Brain pericyte (primary cell): Measurements from ENCODE around the gene ZYG11B.
"Not testable (repeated sequence)": the region's sequence is repeated elsewhere in the genome, so short reads cannot be mapped to it uniquely, and the experiment has no call there.

Experiments
- DNase-seq: peaks from one replicate; pipeline ENCODE4 v3.0.0-alpha.2; 2012; ENCODE audit warnings: low read depth, low spot score

ZYG11B gene

DNA sequence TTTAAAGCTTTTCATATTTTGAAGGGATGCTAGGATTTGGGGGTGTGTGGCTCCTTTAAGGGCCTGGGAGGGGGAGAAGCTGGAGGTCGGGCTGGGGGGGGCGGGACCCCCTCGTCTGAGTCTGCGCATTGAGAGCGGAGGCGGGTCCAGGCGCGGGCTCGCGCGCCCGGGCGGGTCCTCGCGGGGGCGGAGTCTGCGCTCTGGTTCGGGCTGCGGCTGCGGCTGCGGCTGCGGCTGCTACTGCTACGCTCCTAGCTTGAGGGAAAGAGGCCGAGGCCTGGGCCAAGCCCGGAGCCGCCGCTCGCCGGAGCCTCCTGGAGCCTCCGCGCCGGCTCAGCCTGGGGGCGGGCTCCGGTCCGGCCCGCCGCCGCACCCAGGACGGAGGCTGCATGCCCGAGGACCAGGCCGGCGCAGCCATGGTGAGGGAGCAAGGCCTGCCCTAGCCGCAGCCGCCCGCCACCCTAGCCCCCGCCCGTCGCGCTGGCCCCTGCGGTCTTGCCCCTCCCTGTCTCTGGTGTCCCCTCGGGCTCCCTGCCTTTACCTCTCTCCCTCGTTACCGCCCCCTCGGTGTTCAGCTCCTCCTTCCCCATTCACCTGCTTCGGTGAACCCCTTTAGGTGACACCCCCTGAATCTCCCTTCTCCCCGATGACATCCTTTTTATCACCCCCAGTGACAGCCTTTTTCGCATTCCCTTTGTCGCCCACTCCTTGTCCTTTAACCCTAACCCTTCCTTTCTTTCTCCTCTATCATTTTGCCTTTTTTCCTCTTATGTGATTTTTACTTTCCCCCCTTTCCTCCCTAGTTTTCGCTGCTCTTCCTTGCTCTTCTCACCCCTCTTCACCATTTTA lies at the start of gene ZYG11B:
ZYG11B (plus strand) TSS at position 189 of the 849 bp plus-strand sequence; CDS start at position 390, 201 bp downstream.
- DNase-seq, result peak; percentile 11

DNA sequence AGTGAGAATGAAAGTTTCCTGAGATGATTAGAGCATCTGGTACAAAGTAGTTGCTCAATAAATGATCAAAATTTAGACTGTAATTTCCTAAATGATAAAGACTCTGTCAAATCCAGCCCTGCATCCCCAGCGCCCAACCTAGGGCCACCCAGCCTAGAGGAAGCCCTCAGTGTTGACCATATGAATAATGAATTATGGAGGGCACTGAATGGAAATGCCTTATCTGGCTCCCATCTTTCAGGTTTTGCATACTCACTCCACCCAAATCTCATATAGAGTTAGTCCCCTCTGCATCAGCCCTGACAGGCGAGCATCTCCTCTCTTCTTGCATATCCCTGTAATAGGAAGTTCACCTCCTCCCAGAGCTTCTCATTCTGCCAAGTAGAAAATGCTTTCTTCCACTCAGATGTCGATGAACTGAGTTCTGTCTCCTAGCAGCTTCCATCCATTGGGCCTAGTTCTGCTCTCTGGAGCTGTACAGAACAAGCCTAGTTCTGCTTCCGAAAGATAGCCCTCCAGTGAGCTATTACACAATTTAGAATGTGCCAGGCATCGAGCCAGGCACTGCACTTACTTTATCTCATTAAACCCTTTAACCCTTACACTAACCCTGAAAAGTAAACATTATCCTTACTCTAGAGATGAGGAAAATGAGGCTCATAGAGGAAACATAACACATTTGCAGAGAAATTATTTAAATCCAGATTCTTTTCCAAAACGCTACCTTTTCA lies 49.0 kb upstream of the ZYG11B start:
- DNase-seq, result no peak

DNA sequence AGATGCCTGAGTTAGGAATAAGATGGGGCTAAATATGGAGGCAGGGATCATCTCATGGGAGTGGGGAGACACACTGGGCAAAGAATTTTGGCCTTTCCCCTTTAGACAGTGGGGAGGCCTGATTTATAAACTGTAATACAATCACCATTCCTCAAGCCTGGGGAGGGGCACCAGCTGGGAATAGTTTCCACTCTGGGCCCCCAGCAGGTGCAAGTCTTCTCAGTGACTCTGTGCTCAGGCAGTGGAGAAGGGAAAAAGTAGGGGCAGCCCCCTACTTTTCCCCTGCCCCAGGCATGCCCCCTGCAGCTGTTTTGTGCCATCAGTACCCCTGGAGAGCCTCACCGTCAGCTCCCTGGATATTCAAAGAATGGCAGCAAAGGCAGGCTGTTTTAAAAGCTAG lies 47.2 kb upstream of the ZYG11B start:
- DNase-seq, result no peak

DNA sequence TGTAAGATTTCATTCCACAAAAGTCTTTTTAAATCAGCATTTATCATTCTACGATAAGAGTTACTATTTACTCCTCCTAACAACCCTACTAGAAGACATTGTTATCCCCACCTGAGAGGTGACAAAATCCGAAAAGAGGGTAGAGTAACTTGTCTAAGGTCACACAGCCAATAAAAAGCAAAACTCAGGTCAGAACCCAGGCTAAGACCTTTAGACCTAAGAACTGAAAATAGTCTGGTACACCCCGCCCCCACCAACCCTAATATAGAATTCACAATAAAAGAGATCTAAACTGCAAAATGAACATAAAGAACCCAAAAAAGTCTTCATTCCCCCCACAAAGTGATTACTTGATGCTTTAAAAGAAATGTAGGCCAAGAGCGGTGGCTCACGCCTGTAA lies 46.8 kb upstream of the ZYG11B start:
- no peak for DNase-seq

DNA sequence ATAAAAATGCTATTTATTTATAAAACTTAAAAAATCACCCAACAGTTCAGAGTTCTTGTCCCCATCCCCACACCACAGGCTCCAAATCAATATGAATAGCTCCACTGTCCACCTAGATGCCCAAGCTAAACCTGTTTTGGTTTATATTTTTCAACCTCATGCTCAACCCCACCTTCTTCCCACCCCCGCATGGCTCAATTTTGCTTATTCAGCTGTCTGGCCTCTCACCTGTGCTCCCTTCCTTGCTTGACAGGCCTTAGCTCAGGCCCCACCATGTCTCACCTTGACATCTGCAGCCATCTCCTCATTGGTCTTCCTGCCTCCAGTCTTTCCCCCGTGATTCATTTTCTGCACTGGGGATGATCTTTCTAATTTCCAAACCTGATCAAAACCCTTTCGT lies 45.9 kb upstream of the ZYG11B start:
- no peak for DNase-seq

DNA sequence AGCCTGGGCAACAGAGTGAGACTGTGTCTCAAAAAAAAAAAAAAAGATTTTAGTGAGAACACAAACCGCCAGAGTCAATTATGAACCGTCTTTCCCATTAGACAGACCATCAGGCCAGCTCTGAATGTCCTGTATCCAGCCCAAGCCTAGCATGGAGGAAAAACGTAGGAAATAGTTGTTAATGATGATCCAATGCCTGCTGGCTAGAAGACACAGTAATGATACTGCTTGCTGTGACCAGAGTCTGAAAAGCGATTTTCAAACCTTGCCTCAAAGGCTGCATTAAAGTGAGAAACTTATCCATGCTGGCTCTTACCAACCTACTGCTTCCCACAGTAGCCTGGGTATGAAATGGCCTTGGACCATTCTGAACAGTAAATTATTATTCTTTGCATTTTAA lies 45.1 kb upstream of the ZYG11B start:
- no peak for DNase-seq

DNA sequence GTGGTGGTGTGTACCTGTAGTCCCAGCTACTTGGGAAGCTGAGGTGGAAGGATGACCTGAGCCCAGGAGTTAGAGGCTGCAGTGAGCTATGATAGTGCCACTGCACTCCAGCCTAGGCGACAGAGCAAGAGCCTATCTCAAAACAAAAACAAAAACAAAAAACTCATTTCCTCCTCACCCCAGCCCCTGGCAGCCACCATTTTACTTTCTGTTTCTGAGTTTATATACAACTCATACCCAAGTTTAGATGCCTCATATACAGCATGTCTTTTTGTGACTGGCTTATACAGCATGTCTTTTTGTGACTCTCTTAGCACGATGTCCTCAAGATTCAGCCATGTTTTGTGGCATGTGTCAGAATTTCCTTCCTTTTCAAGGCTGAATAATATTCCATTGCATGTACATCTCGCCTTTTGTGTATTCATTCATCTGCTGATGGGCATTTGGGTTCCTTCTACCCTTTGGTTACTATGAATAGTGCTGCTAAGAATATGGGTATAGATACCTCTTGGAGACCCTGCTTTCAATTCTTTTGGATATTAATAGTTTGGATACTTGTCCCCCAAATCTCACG lies 42.8 kb upstream of the ZYG11B start:
- DNase-seq, result no peak

DNA sequence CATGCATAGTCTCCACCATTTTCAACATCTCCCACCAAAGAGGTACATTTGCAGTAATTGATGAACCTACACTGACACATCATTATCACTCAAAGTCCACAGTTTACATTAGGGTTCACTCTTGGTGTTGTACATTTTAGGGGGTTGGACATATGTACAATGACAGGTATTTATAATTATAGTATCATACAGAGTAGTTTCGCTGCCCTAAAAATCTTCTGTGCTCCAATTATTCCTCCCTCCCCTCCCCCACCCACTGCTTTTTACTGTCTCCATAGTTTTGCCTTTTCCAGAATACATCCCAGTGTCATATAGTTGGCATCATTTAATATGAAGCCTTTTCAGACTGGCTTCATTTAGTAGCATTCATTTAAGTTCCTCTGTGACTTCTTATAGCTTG lies 41.7 kb upstream of the ZYG11B start:
- DNase-seq, result no peak

DNA sequence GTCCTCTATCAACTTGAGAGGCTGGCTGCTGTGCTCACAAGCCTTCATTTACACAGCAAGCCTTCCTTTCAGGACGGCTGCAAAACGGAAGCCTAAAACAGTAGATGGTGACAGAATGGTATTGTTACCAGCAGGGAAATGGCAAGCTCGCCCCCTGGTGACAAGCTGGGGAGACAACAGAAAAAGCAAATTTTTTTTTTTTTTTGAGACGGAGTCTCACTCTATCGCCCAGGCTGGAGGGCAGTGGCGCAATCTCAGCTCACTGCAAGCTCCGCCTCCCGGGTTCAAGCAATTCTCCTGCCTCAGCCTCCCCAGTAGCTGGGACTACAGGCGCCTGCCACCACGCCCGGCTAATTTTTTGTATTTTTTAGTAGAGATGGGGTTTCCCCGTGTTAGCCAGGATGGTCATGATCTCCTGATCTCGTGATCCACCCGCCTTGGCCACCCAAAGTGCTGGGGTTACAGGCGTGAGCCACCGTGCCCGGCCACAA lies 39.9 kb upstream of the ZYG11B start:
- not testable (repeated sequence) for DNase-seq

DNA sequence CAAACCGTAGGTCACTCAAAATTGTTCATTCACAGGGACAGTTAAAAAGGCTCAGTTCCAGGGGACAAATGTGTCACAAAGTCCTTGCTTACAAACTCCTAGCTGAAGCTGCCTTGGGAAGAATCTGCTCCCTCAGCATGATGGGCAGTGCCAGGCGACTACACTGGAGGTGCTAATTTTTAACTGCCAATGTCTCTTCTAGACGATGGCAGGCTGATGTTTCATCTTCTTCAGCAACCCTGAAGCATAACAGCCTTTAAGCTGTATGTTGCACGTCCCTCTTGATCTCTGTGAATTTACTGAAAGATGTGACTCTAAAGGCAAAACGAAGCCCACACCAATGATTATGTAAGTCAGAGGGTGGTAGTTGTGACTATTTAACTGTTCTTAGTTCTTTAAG lies 39.4 kb upstream of the ZYG11B start:
- no peak for DNase-seq

DNA sequence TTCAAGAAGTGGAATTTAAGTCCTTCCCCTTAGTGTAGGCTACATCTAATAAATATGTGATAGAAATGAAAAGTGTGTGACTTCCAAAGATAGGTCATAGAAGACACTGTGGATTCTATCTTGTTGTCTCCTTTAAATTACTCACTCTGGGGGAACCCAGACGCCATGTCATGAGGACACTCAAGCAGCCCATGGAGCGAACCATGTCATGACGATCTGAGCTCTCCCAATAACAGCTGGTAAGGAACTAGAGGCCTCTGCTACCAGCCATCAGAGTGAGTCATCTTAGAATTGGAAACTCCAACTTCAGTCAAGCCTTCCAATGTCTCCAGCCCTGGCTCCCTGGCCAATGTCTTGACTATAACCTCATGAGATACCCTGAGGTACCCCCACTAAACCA lies 34.4 kb upstream of the ZYG11B start:
- no peak for DNase-seq

DNA sequence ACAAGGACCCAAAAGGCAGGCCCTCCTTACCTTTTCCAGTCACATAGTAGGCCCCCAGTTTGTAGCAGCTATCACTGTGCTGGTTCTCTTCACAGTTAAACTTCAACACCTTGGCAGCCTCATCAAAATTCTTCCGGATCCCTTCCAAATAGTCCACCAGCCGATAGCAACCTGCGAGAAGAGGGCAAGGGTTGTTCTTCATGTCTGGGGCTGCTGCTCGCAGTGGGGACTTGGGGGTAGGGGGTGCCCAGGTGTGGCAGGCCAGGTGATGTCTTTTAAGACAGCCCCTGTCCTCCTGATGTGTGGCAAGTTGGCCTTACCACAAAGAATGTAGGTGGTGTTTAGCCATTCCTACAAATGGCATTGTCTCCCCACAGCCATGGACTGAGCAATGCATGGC lies 33.6 kb upstream of the ZYG11B start:
- DNase-seq, result no peak

DNA sequence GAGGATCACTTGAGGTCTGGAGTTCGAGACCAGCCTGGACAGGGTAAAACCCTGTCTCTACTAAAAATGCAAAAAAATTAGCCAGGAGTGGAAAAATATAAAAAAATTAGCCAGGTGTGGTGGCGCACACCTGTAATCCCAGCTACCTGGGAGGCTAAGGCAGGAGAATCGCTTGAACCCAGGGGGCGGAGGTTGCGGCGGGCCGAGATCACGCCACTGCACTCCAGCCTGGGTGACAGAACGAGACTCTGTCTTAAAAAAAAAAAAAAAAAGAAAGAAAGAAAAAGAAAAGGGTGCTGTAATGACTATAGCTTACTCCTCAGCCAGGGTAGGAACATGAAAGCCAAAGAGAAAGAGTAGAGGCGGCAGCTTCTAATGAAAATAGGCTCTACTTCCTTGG lies 32.9 kb upstream of the ZYG11B start:
- DNase-seq, result not testable (repeated sequence)

DNA sequence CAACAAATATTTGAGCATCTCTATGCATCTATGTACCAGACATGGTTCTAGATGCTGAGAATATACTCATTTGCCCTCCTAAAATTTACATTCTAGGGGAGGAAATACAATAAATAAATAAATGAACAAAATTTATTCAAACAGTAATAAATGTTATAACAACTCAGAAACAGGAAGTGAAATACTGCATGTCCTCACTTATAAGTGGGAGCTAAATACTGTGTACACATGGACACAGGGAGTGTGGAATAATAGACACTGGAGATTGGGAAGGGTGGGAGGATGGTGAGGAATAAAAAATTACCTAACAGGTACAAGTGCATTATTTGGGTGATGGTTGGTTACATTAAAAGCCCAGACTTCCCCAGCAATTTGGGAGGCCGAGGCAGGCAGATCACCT lies 32.4 kb upstream of the ZYG11B start:
- DNase-seq, result no peak

DNA sequence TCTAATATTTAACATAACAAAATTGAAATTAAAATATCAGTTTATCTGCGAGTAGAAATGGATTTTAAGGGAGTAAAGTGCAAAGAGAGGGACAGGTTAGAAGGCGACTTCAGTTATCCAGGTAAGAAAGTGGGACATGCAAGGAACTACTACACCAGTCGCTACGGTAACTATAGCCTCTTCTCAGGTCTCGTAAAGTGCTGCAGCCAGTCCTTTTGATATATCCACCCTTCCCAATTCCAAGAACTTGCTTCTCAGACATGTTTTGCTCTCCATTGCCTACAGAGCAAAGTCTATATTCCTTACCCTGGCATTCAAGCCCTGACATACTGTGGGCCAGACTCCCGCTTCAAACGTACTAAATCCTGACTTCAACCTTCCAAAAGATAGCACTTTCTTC lies 30.6 kb upstream of the ZYG11B start:
- no peak for DNase-seq

DNA sequence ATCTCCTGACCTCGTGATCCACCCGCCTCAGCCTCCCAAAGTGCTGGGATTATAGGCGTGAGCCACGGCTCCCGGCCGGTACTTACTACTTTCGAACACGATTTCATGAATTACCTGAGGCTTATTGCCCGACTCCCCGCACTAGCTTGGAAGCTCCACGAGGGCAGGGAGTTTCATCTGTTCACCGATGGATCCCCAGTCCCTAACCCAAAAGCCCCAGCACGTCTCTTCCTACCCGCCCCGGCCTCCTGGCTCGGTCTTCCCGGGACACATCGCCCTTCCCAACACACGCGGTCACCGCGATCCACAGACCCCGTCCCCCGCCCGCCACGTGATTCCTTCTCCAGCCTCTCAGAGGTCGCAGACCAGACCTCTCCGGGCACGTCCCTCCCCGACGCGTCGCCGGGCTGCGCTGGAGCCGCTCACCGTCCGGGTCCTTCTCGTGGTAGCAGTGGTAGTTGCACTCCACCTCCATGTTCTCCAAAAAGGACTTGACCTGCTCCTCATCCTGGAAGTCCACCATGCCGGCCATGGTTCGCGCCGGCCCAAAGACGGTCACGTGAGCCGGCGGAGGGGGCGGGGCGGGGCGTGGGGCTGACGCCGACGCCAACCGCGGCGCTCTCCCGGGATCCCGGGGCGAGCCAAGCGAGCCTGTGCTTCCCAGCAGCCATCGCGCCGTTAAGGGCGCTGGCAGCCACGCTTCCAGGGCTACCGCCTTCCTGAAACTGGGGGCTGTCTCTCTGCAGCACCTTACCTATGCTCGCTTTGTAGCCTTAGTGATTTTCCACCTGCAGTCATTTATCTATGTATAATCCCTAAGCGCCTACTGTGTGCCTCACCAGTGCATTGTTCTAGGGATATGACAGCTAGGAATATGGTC lies 28.2 kb upstream of the ZYG11B start, which contains the start of gene COA7:
COA7 (minus strand) TSS at position 553 of the 880 bp plus-strand sequence; CDS start at position 532, 21 bp downstream.
- peak; percentile 46 for DNase-seq

DNA sequence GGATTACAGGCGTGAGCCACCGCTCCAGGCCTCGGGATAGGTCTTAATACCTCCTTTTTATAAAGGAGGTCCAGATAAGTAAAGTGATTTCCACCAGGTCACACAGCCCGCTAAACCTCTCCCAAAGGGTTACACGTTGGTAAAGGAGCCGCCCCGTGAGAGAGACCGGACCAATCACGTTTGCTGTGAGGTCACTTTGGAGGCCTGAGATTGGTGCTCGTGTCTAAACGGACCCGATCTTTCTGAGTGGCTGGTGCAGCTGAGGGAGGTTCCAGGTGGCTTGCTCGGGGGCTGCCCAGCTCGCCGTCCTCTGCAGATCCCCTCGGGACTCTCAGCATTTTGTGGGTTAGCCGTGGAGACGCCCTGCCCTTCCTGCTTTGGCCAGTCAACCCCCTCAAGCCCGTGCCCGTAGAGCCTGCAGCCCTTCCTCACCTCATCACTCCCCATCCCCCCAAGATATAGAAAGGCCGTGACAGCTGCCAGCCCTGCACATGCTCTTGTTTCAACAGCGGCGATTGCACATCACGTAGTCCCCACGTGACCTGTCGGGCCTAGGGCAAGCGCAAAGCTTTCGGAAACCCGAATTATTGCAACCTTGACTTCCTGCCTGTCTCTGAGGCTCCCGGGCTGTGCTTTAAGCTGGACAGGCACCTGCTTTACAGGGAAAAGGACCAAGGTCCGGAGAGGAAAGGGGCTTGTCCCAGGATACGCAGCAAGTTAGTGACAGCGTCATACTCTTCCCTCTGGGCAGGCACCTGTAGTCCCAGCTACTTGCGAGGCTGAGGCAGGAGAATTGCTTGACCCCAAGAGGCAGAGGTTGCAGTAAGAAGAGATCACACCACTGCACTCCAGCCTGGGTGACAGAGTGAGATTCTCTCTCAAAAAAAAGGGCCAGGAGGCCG lies 23.1 kb upstream of the ZYG11B start:
- DNase-seq, result peak; percentile 48

DNA sequence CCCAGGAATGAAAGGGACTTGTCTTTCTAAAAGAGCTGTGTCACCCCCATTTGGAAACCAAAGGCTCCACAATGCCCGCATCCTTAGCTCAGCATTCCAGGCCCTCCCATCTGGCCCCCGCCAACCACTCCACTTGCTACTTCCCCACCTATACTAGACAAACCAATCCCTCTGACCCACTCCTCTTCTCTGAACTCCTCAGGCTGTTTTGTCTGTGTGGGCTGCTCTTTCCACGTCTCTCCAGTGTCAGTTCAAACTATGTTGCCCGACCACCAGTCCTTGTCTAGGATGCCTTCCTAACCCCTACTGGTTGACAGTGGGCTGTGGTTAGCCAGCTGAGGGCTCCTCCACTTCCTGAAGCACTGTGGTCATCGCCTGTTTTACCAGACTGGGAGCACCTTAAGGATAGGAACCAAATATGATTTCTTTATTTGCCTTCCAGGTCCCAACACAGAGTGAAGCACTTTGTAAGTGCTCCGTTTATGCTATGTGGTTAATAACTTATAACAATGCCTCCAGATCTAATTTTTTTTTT lies 20.1 kb upstream of the ZYG11B start:
- no peak for DNase-seq

DNA sequence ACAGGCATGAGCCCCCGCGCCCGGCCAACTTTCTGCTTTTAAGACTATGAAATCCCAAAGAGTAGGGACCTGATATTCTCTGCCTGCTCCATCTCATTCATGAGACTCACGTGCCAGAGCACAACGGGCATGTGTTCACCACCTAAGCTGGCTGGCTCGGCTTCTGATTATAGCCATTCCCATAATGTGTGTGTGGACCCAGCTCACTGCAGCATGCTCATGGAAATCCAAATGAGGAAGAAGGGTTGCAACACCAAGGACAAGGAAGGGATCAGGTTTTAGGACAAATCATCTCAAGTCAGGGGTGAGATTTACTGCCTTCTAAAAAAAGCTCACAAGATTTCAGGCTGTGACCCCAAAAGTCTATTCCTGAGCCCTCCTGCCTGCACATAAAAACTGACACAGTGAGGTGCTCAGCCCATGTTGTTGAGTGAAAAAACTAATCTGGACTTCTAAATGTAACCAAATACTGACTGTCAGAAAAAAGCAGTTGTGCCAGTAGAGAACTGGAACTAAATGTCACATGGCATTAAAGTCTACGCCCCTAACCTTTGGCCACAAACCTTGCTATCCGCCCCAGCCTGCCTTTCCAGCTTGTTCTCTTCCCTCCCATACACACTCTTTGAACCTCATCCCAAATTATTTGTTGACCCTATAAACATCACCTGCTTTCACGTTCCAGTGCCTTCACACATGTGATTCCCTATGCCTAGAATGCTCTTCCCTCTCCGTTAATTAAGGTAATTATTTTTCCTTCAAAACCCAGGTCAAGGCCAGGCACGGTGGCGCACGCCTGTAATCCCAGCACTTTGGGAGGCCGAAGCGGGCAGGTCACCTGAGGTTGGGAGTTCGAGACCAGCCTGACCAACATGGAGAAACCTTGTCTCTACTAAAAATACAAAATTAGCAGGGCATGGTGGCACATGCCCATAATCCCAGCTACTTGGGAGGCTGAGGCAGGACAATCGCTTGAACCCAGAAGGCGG lies 19.0 kb upstream of the ZYG11B start:
- no peak for DNase-seq
